Prostate gland (tissue), 2 donors: Measurements from ENCODE around the gene ADARB1.

Source experiments
- POLR2A ChIP-seq: fragments of 450-650 bp; IDR thresholded peaks from one replicate; pipeline ENCODE4 v1.6.1; 2016; ENCODE audit warnings: antibody characterized with exemption, mild to moderate bottlenecking
- TF ChIP-seq, protein P1 (sequence below), 4 experiments: fragments of 200-600 bp in 2 of 4; fragments of 450-650 bp in 2 of 4; sonication (generic) in 2 of 4; IDR thresholded peaks; 1 replicate in 3 of 4; 2 replicates in 1 of 4; pipeline ENCODE4 v1.5.1; 2016 to 2019; ENCODE audit warnings: antibody characterized with exemption in 4 of 4, mild to moderate bottlenecking in 2 of 4, moderate library complexity in 2 of 4

GRCh38 chr21:45256021-45256911 lies 181.9 kb downstream of the ADARB1 start:
- no peak for TF ChIP-seq POLR2A
- TF ChIP-seq, protein P1, sequence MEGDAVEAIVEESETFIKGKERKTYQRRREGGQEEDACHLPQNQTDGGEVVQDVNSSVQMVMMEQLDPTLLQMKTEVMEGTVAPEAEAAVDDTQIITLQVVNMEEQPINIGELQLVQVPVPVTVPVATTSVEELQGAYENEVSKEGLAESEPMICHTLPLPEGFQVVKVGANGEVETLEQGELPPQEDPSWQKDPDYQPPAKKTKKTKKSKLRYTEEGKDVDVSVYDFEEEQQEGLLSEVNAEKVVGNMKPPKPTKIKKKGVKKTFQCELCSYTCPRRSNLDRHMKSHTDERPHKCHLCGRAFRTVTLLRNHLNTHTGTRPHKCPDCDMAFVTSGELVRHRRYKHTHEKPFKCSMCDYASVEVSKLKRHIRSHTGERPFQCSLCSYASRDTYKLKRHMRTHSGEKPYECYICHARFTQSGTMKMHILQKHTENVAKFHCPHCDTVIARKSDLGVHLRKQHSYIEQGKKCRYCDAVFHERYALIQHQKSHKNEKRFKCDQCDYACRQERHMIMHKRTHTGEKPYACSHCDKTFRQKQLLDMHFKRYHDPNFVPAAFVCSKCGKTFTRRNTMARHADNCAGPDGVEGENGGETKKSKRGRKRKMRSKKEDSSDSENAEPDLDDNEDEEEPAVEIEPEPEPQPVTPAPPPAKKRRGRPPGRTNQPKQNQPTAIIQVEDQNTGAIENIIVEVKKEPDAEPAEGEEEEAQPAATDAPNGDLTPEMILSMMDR (IDR thresholded peaks at IDR 0.05) = no peak
